Activated CD4-positive, CD25-positive, alpha-beta regulatory T cell treated with anti-CD3 and anti-CD28 coated beads, Interleukin-2, amount 50 U/mL, for 16 hours (primary cell): ENCODE data around the gene PITPNC1.
A peak's percentile ranks its signal among the peaks of the same experiment; 100 is the strongest.

Source experiments
- DNase-seq: peaks from one replicate; pipeline ENCODE4 v3.0.0-alpha.2; 2020; ENCODE audit warnings: low read depth, low spot score

Gene PITPNC1

GRCh38 chr17:67433248-67433924 is 56.3 kb downstream of the PITPNC1 start:
- no peak for DNase-seq

GRCh38 chr17:67434061-67434525 is 57.0 kb downstream of the PITPNC1 start:
- DNase-seq: no peak

GRCh38 chr17:67435122-67435521 is 58.0 kb downstream of the PITPNC1 start:
- DNase-seq: peak; percentile 14

- DNase-seq: no peak
Observed at GRCh38 chr17:67435786-67436185, 58.7 kb downstream of the PITPNC1 start.

- DNase-seq: no peak
Observed at GRCh38 chr17:67436233-67436632, 59.2 kb downstream of the PITPNC1 start.

DNA sequence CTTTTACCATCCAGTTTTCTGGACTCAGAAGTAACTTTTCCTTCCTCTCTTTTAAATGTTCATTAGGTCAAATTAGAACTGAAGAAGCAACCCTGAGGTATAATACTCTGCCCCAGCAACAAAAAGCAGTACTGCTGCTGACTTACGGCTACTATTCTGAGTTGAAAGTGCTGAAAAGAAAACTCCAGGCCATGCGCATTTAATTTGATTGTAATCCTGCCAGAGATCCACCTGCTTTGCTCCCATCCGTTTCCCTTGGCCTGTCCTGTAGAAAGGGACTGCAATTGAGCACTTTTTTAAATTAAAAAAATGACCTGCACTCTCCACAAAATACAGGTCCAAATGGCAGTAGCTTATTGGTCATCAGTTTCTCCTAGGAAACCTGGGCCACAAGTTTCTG is 61.6 kb downstream of the PITPNC1 start:
- DNase-seq: no peak

- no peak for DNase-seq
Observed at GRCh38 chr17:67439269-67439668, 62.2 kb downstream of the PITPNC1 start.

GRCh38 chr17:67440277-67441051 is 63.4 kb downstream of the PITPNC1 start:
- no peak for DNase-seq

DNA sequence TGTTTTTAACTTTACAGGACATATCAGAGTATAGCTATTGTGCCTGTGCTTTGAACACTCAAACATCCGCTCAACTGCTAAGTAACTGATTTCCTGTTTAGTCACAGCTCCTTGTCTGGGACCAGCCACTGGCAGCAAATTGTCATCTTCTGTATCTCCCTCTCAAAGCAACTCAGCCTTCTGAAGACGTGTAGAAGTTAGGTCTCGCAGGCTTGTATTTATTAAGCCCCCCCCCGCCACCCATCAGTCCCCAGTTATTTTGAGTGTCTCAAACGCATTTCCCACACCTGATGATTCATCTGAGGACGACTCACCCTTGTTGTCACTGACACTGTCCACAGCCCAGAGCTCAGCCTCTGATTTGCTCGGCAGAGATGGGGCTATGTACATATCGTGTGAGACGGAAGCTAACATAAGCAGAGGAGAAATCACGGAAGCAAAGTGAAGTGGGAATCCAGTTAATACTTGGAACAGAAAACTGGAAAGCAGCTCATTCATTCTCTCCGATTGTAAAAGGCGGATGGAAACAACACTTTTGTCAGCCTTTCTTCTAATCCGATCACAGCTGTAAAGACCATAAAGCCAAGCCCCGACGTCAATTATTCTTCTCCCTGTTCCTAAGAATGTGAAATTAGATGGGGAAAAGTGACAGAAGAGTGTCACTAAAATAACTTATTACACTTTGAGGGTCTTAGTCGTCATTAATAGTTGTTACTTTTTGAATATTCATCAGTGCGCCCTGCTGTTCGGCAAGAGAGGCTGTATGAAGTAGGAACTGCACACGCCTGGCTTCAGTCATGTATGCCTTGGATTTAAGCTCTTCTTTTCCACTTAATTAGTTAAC is 64.2 kb downstream of the PITPNC1 start:
- peak; percentile 52 for DNase-seq

GRCh38 chr17:67441896-67442219 is 64.8 kb downstream of the PITPNC1 start:
- no peak for DNase-seq

DNA sequence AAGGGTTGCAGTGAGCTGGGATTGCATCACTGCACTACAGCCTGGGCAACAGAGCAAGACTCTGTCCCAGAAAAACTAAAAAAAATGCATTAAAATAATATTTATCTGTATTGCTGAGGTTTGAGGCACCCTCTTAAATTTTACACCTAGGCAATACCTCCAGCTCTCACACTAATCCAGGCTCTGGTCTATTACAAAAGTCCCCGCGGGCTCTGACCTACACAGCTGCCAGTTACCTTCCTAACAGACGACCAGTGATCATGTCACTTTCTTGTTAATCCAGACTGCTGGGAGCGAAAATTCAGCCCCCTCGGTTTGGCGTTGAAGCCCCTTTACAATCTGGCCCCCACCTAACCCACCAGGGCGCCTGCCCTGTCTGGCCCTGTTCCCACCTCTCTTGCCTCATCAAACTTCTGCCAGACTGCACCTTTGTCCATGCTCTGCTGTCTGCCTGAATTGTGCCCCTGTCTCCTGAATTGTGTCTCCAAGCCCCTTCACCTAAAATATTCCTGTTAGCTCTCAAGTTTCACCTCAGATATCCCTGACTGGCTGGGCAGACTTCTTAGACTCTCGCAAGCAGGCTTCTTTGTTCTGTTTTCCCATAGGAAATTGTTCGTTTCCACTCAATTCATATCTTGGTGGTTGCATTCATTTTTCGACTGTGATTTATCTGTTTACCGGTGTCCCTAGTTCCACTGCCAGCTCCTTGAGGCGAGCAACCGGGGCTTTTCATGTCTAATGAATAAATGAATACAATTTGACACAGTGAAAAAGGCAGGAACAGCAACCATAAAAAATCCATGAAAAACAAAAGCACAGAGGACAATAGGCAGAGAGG is 65.9 kb downstream of the PITPNC1 start:
- DNase-seq: no peak

DNA sequence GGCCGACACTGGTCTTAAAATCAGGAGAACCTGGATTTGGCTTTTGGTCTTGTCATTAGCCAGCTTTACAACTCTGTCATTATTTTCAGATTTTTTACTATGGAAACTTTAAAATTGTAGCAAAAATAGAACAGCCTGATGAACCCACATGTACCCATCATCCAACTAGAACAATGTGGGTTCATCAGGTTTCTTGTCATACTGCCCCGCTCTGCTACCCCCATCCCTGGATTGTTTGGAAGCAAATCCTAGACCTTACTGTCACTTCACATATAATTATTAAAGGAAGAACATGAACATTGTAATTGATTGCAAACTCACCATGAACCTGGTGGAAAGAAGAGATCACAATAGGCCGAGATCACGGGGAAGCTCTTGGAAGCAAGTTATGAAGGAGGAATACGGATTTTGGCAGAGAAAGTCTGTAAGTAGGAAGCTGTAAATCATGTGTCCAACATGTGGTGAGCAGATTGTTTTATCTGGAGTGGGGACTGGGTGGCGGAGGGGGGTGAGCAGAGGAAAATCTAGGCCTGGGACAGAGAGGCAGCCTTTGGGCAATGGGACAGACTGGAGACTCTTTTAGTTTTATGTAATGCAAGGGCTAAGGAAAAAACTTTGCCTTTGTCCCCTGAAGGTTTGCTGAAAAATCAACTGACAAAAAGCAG is 67.0 kb downstream of the PITPNC1 start:
- DNase-seq: no peak

- no peak for DNase-seq
Observed at GRCh38 chr17:67448449-67448848, 71.4 kb downstream of the PITPNC1 start.

DNA sequence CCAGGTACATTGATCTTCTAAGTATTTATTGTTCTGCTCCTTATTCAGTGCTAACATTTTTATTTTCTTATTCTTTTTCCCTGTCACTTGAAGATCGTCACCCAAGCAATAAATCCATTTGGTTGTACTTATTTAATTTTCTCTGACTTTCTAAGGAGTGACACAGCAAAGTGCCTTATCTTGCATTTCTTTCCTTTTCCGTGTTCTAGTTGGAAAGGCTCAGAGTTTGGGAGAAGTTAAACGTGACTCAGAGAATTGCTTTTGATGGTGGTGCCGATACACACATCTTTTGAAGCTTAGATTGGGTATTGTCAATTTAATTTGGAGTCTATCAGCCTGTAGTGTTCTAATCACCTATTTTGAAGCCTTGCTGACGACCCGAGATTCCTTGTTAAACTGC is 72.0 kb downstream of the PITPNC1 start:
- no peak for DNase-seq

DNA sequence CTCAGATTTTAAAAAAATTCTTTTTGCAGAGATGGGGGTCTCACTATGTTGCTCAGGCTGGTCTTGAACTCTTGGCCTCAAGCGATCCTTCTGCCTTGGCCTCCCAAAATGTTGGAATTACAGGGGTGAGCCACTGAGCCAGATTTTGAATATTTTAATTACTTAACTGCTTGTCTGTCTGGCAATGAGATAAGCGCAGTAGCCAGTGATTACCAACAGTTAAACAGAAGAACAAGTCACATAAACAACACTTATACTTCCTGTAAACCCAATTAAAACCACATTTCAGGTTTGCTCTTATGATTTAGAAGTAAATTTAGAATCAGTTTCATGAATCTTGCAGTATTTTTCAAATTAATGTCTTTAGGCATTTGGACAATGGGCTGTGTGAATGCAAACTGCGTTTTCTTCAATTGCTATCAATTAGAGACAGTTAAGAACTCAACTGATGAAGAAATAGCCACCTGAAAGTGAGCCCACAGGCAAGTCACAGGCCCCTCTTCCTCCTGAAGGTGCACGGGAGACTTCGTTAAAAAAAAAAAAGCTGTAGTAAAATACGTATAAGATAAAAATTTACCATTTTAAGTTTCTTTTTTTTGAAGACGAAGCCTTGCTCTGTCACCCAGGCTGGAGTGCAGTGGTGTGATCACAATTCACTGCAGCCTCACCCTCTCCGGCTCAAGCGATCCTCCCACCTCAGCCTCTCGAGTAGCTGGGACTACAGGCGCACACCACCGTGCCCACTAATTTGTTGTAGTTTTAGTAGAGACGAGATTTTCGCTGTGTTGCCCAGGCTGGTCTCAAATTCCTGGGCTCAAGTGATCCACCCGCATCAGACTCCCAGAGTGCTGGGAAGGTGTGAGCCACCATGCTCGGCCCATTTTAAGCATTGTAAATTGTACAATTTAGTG is 73.0 kb downstream of the PITPNC1 start:
- no peak for DNase-seq

GRCh38 chr17:67452681-67453554 is 75.8 kb downstream of the PITPNC1 start:
- no peak for DNase-seq

DNA sequence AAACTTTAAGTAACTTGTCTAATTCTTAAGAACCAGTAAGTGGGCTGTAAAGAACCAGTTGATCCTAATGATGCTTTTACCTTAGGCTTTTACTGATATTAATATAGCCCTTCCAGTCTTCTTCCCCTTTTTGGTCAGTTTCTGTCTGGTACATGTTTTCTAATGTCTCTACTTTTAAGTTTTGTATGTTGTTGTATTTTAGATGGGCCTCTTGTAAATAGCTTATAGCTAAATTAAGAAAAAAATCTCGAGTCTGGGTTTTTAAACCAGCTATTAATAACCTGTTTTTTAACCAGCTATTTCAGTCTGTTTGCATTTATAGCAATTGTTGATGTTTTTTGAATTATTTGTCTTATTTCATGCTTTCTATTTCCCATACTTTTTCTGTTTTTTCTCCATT is 79.0 kb downstream of the PITPNC1 start:
- no peak for DNase-seq

GRCh38 chr17:67456889-67457288 is 79.8 kb downstream of the PITPNC1 start:
- DNase-seq: no peak

DNA sequence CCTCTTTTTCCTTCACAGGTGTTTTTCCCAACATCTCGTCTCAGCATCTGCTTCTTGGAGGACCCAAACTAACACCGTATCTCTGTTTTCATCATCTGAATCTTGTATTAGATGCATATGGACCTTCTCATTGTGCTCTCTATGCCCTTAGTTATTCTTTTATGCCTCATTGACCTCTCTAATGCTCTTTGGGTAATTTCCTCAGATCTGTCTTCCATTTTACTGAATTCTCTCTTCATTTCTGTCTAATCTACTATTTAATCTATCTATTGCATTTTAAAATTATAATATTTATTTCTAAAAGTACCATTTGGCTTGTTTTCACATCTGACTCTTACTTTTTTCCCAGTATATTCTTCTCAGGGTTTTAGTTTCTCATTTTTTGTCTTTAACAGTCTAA is 81.1 kb downstream of the PITPNC1 start:
- DNase-seq: no peak
